ENCODE results near the gene RAD23A. TPM values are rescaled to one million over a fixed set of nuclear protein-coding genes. Genes with fewer than 3 reads are reported as not detected.

Gene RAD23A
- total RNA-seq, 2 donors from 2014 or later = 129 to 156 TPM

Other genes with a start within 250 kb of the RAD23A start
- gene FBXW9, start 249.2 kb upstream of the RAD23A start, total RNA-seq = 1 to 10 TPM; 4.7 to 9.9 TPM
- 100 to 1,000 TPM in 1 of 2 donors, 10 to 100 TPM in 1; 71.9 to 106 TPM for gene TNPO2, start 221.9 kb upstream of the RAD23A start, total RNA-seq
- 100 to 1,000 TPM; 135 to 172 TPM for gene TRIR, start 211.2 kb upstream of the RAD23A start, total RNA-seq
- gene GET3, start 208.4 kb upstream of the RAD23A start, total RNA-seq = 10 to 100 TPM; 37.7 to 66.6 TPM
- gene BEST2, start 194.1 kb upstream of the RAD23A start, total RNA-seq = not detected
- 10 to 100 TPM; 22.5 to 44.4 TPM for gene HOOK2, start 170.3 kb upstream of the RAD23A start, total RNA-seq
- 100 to 1,000 TPM; 328 to 586 TPM for gene JUNB, start 154.4 kb upstream of the RAD23A start, total RNA-seq
- gene PRDX2, start 144.1 kb upstream of the RAD23A start, total RNA-seq = 100 to 1,000 TPM; 307 to 415 TPM
- gene THSD8, start 143.8 kb upstream of the RAD23A start, total RNA-seq = 10 to 100 TPM; 25.5 to 32.7 TPM
- gene RNASEH2A, start 139.3 kb upstream of the RAD23A start, total RNA-seq = 10 to 100 TPM; 30.1 to 53.5 TPM
- not detected for gene RTBDN, start 111.3 kb upstream of the RAD23A start, total RNA-seq
- gene MAST1, start 107.3 kb upstream of the RAD23A start, total RNA-seq = 1 to 10 TPM; 2.4 to 2.6 TPM
- gene DNASE2, start 64.4 kb upstream of the RAD23A start, total RNA-seq = 10 to 100 TPM; 32.5 to 34.2 TPM
- under 1 TPM in 1 of 2 donors, not detected in 1; 0.61 TPM for gene KLF1, start 58.7 kb upstream of the RAD23A start, total RNA-seq
- 10 to 100 TPM; 25.8 to 48.4 TPM for gene GCDH, start 54.7 kb upstream of the RAD23A start, total RNA-seq
- 1 to 10 TPM; 1.6 to 6.2 TPM for gene SYCE2, start 26.6 kb upstream of the RAD23A start, total RNA-seq
- gene FARSA, start 12.2 kb upstream of the RAD23A start, total RNA-seq = 100 to 1,000 TPM in 1 of 2 donors, 10 to 100 TPM in 1; 87.9 to 130 TPM
- gene CALR, start 7.3 kb upstream of the RAD23A start, total RNA-seq = 100 to 1,000 TPM; 502 to 770 TPM
- 10 to 100 TPM; 17.0 to 27.9 TPM for gene GADD45GIP1, start 11.4 kb downstream of the RAD23A start, total RNA-seq
- gene DAND5, start 23.7 kb downstream of the RAD23A start, total RNA-seq = under 1 TPM; 0.30 to 0.40 TPM
- gene NFIX, start 49.6 kb downstream of the RAD23A start, total RNA-seq = 1 to 10 TPM in 1 of 2 donors, under 1 TPM in 1; 0.43 to 1.1 TPM
- gene LYL1, start 157.0 kb downstream of the RAD23A start, total RNA-seq = 1 to 10 TPM; 1.1 to 1.6 TPM
- gene TRMT1, start 170.9 kb downstream of the RAD23A start, total RNA-seq = 10 to 100 TPM; 66.4 to 83.2 TPM
- 10 to 100 TPM; 70.8 to 80.6 TPM for gene NACC1, start 172.4 kb downstream of the RAD23A start, total RNA-seq
- gene STX10, start 204.5 kb downstream of the RAD23A start, total RNA-seq = 10 to 100 TPM; 76.4 to 91.3 TPM
- gene IER2, start 204.5 kb downstream of the RAD23A start, total RNA-seq = 100 to 1,000 TPM in 1 of 2 donors, 10 to 100 TPM in 1; 85.9 to 140 TPM

All from activated T-helper 17 cell treated with anti-CD3 and anti-CD28 coated beads, Interleukin-2, amount 50 U/mL, for 72 hours (primary cell).